SK-N-SH (cell line): ENCODE measurements around the gene DUSP16. TPM values are rescaled to one million over a fixed set of nuclear protein-coding genes. Genes with fewer than 3 reads are reported as not detected.

Experiments used
- CTCF ChIA-PET: fragments of 300-600, 350-600 bp; formaldehyde crosslinking; extraction: SDS; loops from one replicate; lab custom pipeline; 2021; lab: Yijun Ruan, JAX
- POLR2A ChIA-PET: fragments of 350-600 bp; sonication (Branson Sonifier 250); formaldehyde crosslinking; extraction: SDS; loops from one replicate; lab custom pipeline; 2020; ENCODE audit warnings: antibody characterized with exemption, inconsistent platforms; lab: Yijun Ruan, JAX
- DNase-seq: peaks from one replicate; pipeline ENCODE4 v3.0.0; 2012
- H2AFZ ChIP-seq: fragments of 200-600 bp; sonication (generic); 2 replicates; pipeline ENCODE4 v1.8.1; 2016; ENCODE audit warnings: antibody characterized with exemption, mild to moderate bottlenecking, low read depth
- H3F3A ChIP-seq: fragments of 200-600 bp; sonication (generic); replicated peaks from 2 replicates; pipeline ENCODE3; 2016; ENCODE audit warnings: antibody characterized with exemption, mild to moderate bottlenecking; ENCODE audit not compliant: insufficient read depth
- H3K27ac ChIP-seq, 2 experiments: fragments of 200-500 bp in 1 of 2; fragments of 200-600 bp in 1 of 2; sonication (Bioruptor generic) in 1 of 2; sonication (generic), shearing (Covaris generic) in 1 of 2; 2 replicates each; pipeline versions ENCODE4 v1.5.1 to v1.6.1; 2014 to 2016; ENCODE audit warnings: low read depth in 2 of 2, inconsistent platforms in 1 of 2, low read length in 1 of 2, mild to moderate bottlenecking in 1 of 2, mixed read lengths in 1 of 2
- H3K27me3 ChIP-seq: fragments of 200-600 bp; sonication (generic), shearing (Covaris generic); 2 replicates; pipeline ENCODE4 v1.6.1; 2016; ENCODE audit warnings: mixed run types; ENCODE audit not compliant: insufficient read depth
- H3K36me3 ChIP-seq, 2 experiments: fragments of 200-500 bp in 1 of 2; fragments of 200-600 bp in 1 of 2; sonication (Bioruptor generic) in 1 of 2; sonication (generic) in 1 of 2; replicated peaks in 1 of 2; 2 replicates each; pipeline versions ENCODE3 to v1.5.1; 2014 to 2016; ENCODE audit warnings: low read length in 1 of 2, mild to moderate bottlenecking in 1 of 2; ENCODE audit not compliant: insufficient read depth in 2 of 2, control insufficient read depth in 1 of 2
- H3K4me1 ChIP-seq, 2 experiments: fragments of 200-500 bp in 1 of 2; fragments of 200-600 bp in 1 of 2; sonication (Bioruptor generic) in 1 of 2; sonication (generic), shearing (Covaris generic) in 1 of 2; 2 replicates each; pipeline versions ENCODE4 v1.5.1 to v1.6.1; 2014 to 2016; ENCODE audit warnings: low read depth in 1 of 2, low read length in 1 of 2, mixed run types in 1 of 2; ENCODE audit not compliant: insufficient read depth in 2 of 2, control insufficient read depth in 1 of 2
- H3K4me2 ChIP-seq: fragments of 200-600 bp; sonication (generic), shearing (Covaris generic); 2 replicates; pipeline ENCODE4 v1.6.1; 2017; ENCODE audit warnings: mixed run types
- H3K4me3 ChIP-seq, 2 experiments: fragments of 200-500 bp in 1 of 2; fragments of 200-600 bp in 1 of 2; sonication (Bioruptor generic) in 1 of 2; sonication (generic), shearing (Covaris generic) in 1 of 2; 2 replicates each; pipeline versions ENCODE4 v1.5.1 to v1.8.1; 2014 to 2016; ENCODE audit warnings: low read depth in 2 of 2, inconsistent platforms in 1 of 2, low read length in 1 of 2, mild to moderate bottlenecking in 1 of 2, mixed read lengths in 1 of 2, moderate library complexity in 1 of 2
- H3K79me2 ChIP-seq: fragments of 200-600 bp; sonication (generic); 2 replicates; pipeline ENCODE4 v1.8.1; 2017; ENCODE audit warnings: mild to moderate bottlenecking; ENCODE audit not compliant: insufficient read depth
- H3K9ac ChIP-seq: fragments of 200-600 bp; sonication (generic); 2 replicates; pipeline ENCODE4 v1.6.1; 2017; ENCODE audit warnings: mixed run types
- H3K9me2 ChIP-seq: fragments of 200-600 bp; sonication (generic); 2 replicates; pipeline ENCODE4 v1.6.1; 2017; ENCODE audit warnings: mixed run types
- H3K9me3 ChIP-seq: fragments of 200-600 bp; sonication (generic); 2 replicates; pipeline ENCODE4 v1.6.1; 2017; ENCODE audit warnings: mixed run types, mild to moderate bottlenecking, moderate library complexity
- H4K20me1 ChIP-seq: fragments of 200-600 bp; sonication (generic); 2 replicates; pipeline ENCODE4 v1.6.1; 2017; ENCODE audit warnings: mild to moderate bottlenecking, mixed run types; ENCODE audit not compliant: insufficient read depth
- CHD2 ChIP-seq: fragments of 150-350 bp; IDR thresholded peaks from 2 replicates; pipeline ENCODE4 v1.6.1; 2018; ENCODE audit warnings: low read length; ENCODE audit not compliant: partially characterized antibody
- ELF1 ChIP-seq: IDR thresholded peaks from 2 replicates; pipeline ENCODE4 v1.4.0; 2012
- FOXJ3 ChIP-seq: sonication (generic); formaldehyde crosslinking; IDR thresholded peaks from 2 replicates; pipeline ENCODE4 v1.5.1; 2020; ENCODE audit warnings: mild to moderate bottlenecking, missing genetic modification reagents
- GATA2 ChIP-seq: sonication (generic); formaldehyde crosslinking; IDR thresholded peaks from 2 replicates; pipeline ENCODE4 v1.5.0; 2020; ENCODE audit warnings: mild to moderate bottlenecking, missing genetic modification reagents
- JUND ChIP-seq: IDR thresholded peaks from 2 replicates; pipeline ENCODE4 v1.4.0; 2012
- NFIC ChIP-seq: IDR thresholded peaks from 2 replicates; pipeline ENCODE4 v1.4.0; 2012; ENCODE audit warnings: borderline replicate concordance
- PBX3 ChIP-seq: IDR thresholded peaks from 2 replicates; pipeline ENCODE4; 2012
- RAD21 ChIP-seq: IDR thresholded peaks from 2 replicates; pipeline ENCODE4 v1.6.1; 2012; ENCODE audit warnings: mild to moderate bottlenecking, low read length
- RCOR1 ChIP-seq: fragments of 150-350 bp; IDR thresholded peaks from 2 replicates; pipeline ENCODE4 v1.6.1; 2017; ENCODE audit warnings: antibody characterized with exemption, low read length
- REST ChIP-seq: IDR thresholded peaks from 2 replicates; pipeline ENCODE4 v1.6.1; 2012; ENCODE audit warnings: mild to moderate bottlenecking, low read depth, low read length, moderate library complexity
- SIN3A ChIP-seq: IDR thresholded peaks from 2 replicates; pipeline ENCODE4 v1.6.1; 2012; ENCODE audit warnings: low read depth, mild to moderate bottlenecking, low read length, moderate library complexity, borderline replicate concordance
- SMC3 ChIP-seq: IDR thresholded peaks from 2 replicates; pipeline ENCODE4 v1.6.1; 2012; ENCODE audit warnings: low read depth, low read length, improper control_type of control experiment
- TAF1 ChIP-seq: IDR thresholded peaks from 2 replicates; pipeline ENCODE4 v1.6.1; 2012; ENCODE audit warnings: low read depth, mild to moderate bottlenecking, low read length, moderate library complexity, borderline replicate concordance
- TCF12 ChIP-seq: IDR thresholded peaks from 2 replicates; pipeline ENCODE4 v1.4.0; 2012
- USF1 ChIP-seq: IDR thresholded peaks from 2 replicates; pipeline ENCODE4 v1.4.0; 2012; ENCODE audit warnings: low read depth, borderline replicate concordance
- YY1 ChIP-seq: IDR thresholded peaks from 2 replicates; pipeline ENCODE4 v1.4.0; 2012; ENCODE audit warnings: low read depth, mild to moderate bottlenecking
- WGBS: methylation state at CpG from one replicate; pipeline ENCODE4 v1.1.6; 2017; ENCODE audit warnings: low lambda C conversion rate; 5-methylcytosine and 5-hydroxymethylcytosine counted together
- polyA plus RNA-seq, 3 experiments: library from polyadenylated mRNA; depleted of rRNA; stranded (reverse); fragments of >200 nt; gene quantifications; 2 replicates each; pipeline ENCODE4 v1.2.3, GENCODE V29; 2012
- TF ChIP-seq, protein P1 (sequence below): IDR thresholded peaks from 2 replicates; pipeline ENCODE4 v1.4.0; 2012; ENCODE audit warnings: low read depth, borderline replicate concordance
- TF ChIP-seq, protein P2 (sequence below): fragments of 150-350 bp; IDR thresholded peaks from 2 replicates; pipeline ENCODE4 v1.6.1; 2016; ENCODE audit warnings: mild to moderate bottlenecking, low read depth, low read length

The DUSP16 gene
- polyA plus RNA-seq, 1 of the 3 experiments (the other 2 are of a cell fraction) = 7.1 TPM

- H4K20me1 ChIP-seq = no peaks in the 10 kb centered on the region
- no peak overlapping the region for H2AFZ ChIP-seq
- H3K4me3 ChIP-seq = no peak overlapping the region
- WGBS = 95% methylated on average over 9 of the region's 9 CpGs
- DNase-seq = no peak
- no peaks in the 10 kb centered on the region for H3K9me3 ChIP-seq
- H3K9ac ChIP-seq = no peak overlapping the region
- H3K9me2 ChIP-seq = no peaks in the 10 kb centered on the region
- H3K27me3 ChIP-seq = no peaks in the 10 kb centered on the region
- CTCF ChIA-PET = interaction anchor here (0.6 to 3.1 kb wide), 9 partner anchors 20 to 507 kb away, joined by 3 to 10 read pairs (median 3); partner anchors contain the start of gene DUSP16
- peak overlapping the region; percentile 18 to 98; a peak in 2 of 4 replicates for H3K27ac ChIP-seq
- POLR2A ChIA-PET = interaction anchor here (0.6 kb wide), 1 partner anchor 27 kb away, joined by 3 read pairs; no protein-coding TSS in a partner anchor
- H3K4me1 ChIP-seq = peaks cover 28 to 29% of the 10 kb centered on the region in 2 experiments
- H3K36me3 ChIP-seq = peaks cover 0 to 5% of the 10 kb centered on the region in 2 experiments
- peaks cover 28% of the 10 kb centered on the region for H3F3A ChIP-seq
- TF ChIP-seq RAD21 = no peak
- no peak for TF ChIP-seq CHD2
- TF ChIP-seq, protein P1, sequence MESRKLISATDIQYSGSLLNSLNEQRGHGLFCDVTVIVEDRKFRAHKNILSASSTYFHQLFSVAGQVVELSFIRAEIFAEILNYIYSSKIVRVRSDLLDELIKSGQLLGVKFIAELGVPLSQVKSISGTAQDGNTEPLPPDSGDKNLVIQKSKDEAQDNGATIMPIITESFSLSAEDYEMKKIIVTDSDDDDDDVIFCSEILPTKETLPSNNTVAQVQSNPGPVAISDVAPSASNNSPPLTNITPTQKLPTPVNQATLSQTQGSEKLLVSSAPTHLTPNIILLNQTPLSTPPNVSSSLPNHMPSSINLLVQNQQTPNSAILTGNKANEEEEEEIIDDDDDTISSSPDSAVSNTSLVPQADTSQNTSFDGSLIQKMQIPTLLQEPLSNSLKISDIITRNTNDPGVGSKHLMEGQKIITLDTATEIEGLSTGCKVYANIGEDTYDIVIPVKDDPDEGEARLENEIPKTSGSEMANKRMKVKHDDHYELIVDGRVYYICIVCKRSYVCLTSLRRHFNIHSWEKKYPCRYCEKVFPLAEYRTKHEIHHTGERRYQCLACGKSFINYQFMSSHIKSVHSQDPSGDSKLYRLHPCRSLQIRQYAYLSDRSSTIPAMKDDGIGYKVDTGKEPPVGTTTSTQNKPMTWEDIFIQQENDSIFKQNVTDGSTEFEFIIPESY = no peak
- no peak for TF ChIP-seq RCOR1
- no peak for TF ChIP-seq TCF12
- TF ChIP-seq NFIC = no peak
- TF ChIP-seq USF1 = no peak
- TF ChIP-seq PBX3 = no peak
- TF ChIP-seq JUND = no peak
- TF ChIP-seq FOXJ3 (CRISPR knock-in tag) = no peak
- no peak for TF ChIP-seq SMC3
- no peak for TF ChIP-seq SIN3A
- TF ChIP-seq, protein P2, sequence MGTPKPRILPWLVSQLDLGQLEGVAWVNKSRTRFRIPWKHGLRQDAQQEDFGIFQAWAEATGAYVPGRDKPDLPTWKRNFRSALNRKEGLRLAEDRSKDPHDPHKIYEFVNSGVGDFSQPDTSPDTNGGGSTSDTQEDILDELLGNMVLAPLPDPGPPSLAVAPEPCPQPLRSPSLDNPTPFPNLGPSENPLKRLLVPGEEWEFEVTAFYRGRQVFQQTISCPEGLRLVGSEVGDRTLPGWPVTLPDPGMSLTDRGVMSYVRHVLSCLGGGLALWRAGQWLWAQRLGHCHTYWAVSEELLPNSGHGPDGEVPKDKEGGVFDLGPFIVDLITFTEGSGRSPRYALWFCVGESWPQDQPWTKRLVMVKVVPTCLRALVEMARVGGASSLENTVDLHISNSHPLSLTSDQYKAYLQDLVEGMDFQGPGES = no peak
- TF ChIP-seq TAF1 = no peak
- TF ChIP-seq REST = no peak
- no peak for TF ChIP-seq GATA2
- TF ChIP-seq YY1 = no peak
- TF ChIP-seq ELF1 = no peak
- peaks cover 94% of the 10 kb centered on the region for H3K79me2 ChIP-seq
- no peak overlapping the region for H3K4me2 ChIP-seq
Observed at GRCh38 chr12:12503384-12504078, 59.1 kb downstream of the DUSP16 start.
